Panc1 (cell line): ENCODE results near the gene DIP2C. TPM values are rescaled to one million over a fixed set of nuclear protein-coding genes. Genes with fewer than 3 reads are reported as not detected.

Experiments
- ATAC-seq: fragments of 200-7000 bp; cut with Tn5 transposase; 2 replicates; pipeline ENCODE4 v1.9.1; 2020; ENCODE audit warnings: mild to moderate bottlenecking, moderate library complexity
- BruUV-seq: library from RNA; stranded (reverse); fragments of 400-500 nt; replicated peaks from 2 replicates; lab custom pipeline; 2021; lab: Mats Ljungman, UMichigan
- CTCF ChIA-PET: fragments of 300-600 bp; sonication (Branson Sonifier 250); formaldehyde crosslinking; loops from one replicate; lab custom pipeline; 2022; ENCODE audit warnings: antibody characterized with exemption; lab: Charles Lee
- POLR2A ChIA-PET: fragments of 300-600 bp; sonication (Branson Sonifier 250); formaldehyde crosslinking; loops from one replicate; lab custom pipeline; 2022; ENCODE audit warnings: antibody characterized with exemption; lab: Charles Lee
- DNase-seq: peaks from one replicate; pipeline ENCODE4 v3.0.0-alpha.2; 2010; ENCODE audit warnings: low read depth, low spot score
- H3K27ac ChIP-seq: 2 replicates; pipeline ENCODE4 v1.5.1; 2011; ENCODE audit warnings: mild to moderate bottlenecking, low read length, inconsistent platforms
- H3K27me3 ChIP-seq: fragments of 200-500 bp; sonication (Bioruptor generic); 2 replicates; pipeline ENCODE4 v1.6.0; 2014; ENCODE audit warnings: low read length, inconsistent platforms; ENCODE audit not compliant: control insufficient read depth, insufficient read depth
- H3K36me3 ChIP-seq: fragments of 200-500 bp; sonication (Bioruptor generic); 2 replicates; pipeline ENCODE4 v1.5.1; 2014; ENCODE audit warnings: inconsistent platforms, mild to moderate bottlenecking, low read length, moderate library complexity; ENCODE audit not compliant: control insufficient read depth, insufficient read depth
- H3K4me1 ChIP-seq: 2 replicates; pipeline ENCODE4 v1.5.1; 2011; ENCODE audit warnings: inconsistent platforms, mild to moderate bottlenecking, low read length, moderate library complexity; ENCODE audit not compliant: control insufficient read depth, insufficient read depth
- H3K4me3 ChIP-seq, 2 experiments: 2 replicates each; pipeline ENCODE4 v1.5.1; 2011 to 2012; ENCODE audit warnings: low read depth in 2 of 2, low read length in 2 of 2, mild to moderate bottlenecking in 2 of 2, inconsistent platforms in 1 of 2, moderate library complexity in 1 of 2
- H3K9me3 ChIP-seq: fragments of 200-500 bp; sonication (Bioruptor generic); 2 replicates; pipeline ENCODE4 v1.5.1; 2014; ENCODE audit warnings: low read depth, mild to moderate bottlenecking, inconsistent platforms, low read length, moderate library complexity; ENCODE audit not compliant: control insufficient read depth, insufficient read depth
- POLR2AphosphoS5 ChIP-seq: IDR thresholded peaks from 2 replicates; pipeline ENCODE4 v1.6.1; 2012; ENCODE audit warnings: mild to moderate bottlenecking, low read depth, low read length, moderate library complexity
- REST ChIP-seq, 2 experiments: IDR thresholded peaks; 2 replicates each; pipeline ENCODE4 v1.6.1; 2011 to 2012; ENCODE audit warnings: low read depth in 2 of 2, control low read depth in 1 of 2, low read length in 1 of 2, mild to moderate bottlenecking in 1 of 2, moderate library complexity in 1 of 2; ENCODE audit not compliant: insufficient read depth in 1 of 2
- SIN3A ChIP-seq: IDR thresholded peaks from 2 replicates; pipeline ENCODE4 v1.6.1; 2012; ENCODE audit warnings: low read depth, mild to moderate bottlenecking, low read length, moderate library complexity, borderline replicate concordance; ENCODE audit not compliant: insufficient read depth
- TCF7L2 ChIP-seq: IDR thresholded peaks from 2 replicates; pipeline ENCODE4 v1.6.1; 2011; ENCODE audit warnings: mild to moderate bottlenecking, low read depth, low read length, inconsistent platforms
- in situ Hi-C: cut with HindIII; loops from 2 replicates; pipeline ENCODE4 v1.10.0; 2016; ENCODE audit warnings: low sequenced_read_pairs, low pct_unique_long_range_greater_than_20kb
- intact Hi-C: fragments of 100-400 bp; cut with micrococcal nuclease; formaldehyde crosslinking; loops from one replicate; pipeline ENCODE4 v1.10.0; 2022; ENCODE audit not compliant: unreplicated experiment
- total RNA-seq: library from RNA; stranded (reverse); gene quantifications from one replicate; pipeline ENCODE4 v1.2.1, GENCODE V29; 2021; ENCODE audit not compliant: unreplicated experiment
- TF ChIP-seq, protein P1 (sequence below): fragments of 450-650 bp; IDR thresholded peaks from 2 replicates; pipeline ENCODE4 v1.5.1; 2017; ENCODE audit warnings: mild to moderate bottlenecking

The DIP2C gene
- total RNA-seq, 1 experiment from 2014 or later, result 13.2 TPM

- no TSS peak for BruUV-seq
- H3K27me3 ChIP-seq, result no peaks in the 10 kb centered on the region
- DNase-seq, result no peak
- H3K27ac ChIP-seq, result no peak overlapping the region
- ChIA-PET CTCF (no interaction called here), POLR2A (no interaction called here)
- TF ChIP-seq, protein P1, sequence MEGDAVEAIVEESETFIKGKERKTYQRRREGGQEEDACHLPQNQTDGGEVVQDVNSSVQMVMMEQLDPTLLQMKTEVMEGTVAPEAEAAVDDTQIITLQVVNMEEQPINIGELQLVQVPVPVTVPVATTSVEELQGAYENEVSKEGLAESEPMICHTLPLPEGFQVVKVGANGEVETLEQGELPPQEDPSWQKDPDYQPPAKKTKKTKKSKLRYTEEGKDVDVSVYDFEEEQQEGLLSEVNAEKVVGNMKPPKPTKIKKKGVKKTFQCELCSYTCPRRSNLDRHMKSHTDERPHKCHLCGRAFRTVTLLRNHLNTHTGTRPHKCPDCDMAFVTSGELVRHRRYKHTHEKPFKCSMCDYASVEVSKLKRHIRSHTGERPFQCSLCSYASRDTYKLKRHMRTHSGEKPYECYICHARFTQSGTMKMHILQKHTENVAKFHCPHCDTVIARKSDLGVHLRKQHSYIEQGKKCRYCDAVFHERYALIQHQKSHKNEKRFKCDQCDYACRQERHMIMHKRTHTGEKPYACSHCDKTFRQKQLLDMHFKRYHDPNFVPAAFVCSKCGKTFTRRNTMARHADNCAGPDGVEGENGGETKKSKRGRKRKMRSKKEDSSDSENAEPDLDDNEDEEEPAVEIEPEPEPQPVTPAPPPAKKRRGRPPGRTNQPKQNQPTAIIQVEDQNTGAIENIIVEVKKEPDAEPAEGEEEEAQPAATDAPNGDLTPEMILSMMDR, result no peak
- TF ChIP-seq REST (IDR thresholded peaks at IDR 0.05; ENCODE audit: insufficient read depth in 1 of 2, low read depth in 2 of 2, low read length in 1 of 2) (no peak), TCF7L2 (no peak), POLR2AphosphoS5 (no peak), SIN3A (no peak)
- H3K9me3 ChIP-seq, result no peaks in the 10 kb centered on the region
- no peak for ATAC-seq
- in situ Hi-C loops, result no loop called here
- H3K4me3 ChIP-seq, result no peak overlapping the region
- intact Hi-C loops, result no loop called here
- no peaks in the 10 kb centered on the region for H3K4me1 ChIP-seq
- no peaks in the 10 kb centered on the region for H3K36me3 ChIP-seq
Measured at GRCh38 chr10:314871-315270, 374.6 kb downstream of the DIP2C start.

DNA sequence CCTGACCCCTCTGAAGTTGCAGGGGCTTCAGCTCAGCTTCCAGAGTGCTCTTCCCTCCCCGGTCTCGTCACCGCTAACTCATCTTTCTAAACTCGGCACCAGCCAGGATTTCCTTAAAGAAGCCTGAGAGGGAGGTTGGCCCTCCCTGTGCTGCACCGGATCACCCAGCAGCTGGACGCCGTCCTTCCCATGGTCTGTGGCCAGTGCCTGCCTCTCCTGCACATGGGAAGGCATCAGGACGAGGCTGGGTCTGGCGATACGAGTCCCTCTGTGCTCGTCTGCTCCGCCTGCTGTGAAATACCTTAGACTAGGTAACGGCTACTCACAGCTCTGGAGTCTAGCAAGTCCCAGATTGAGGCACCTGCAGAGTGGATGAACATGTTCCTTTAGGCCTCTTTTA, 375.1 kb downstream of the DIP2C start:
- intact Hi-C loops, result no loop called here
- Histone ChIP-seq H3K27ac (no peak overlapping the region), H3K27me3 (no peaks in the 10 kb centered on the region), H3K9me3 (no peaks in the 10 kb centered on the region), H3K36me3 (no peaks in the 10 kb centered on the region), H3K4me1 (no peaks in the 10 kb centered on the region), H3K4me3 (no peak overlapping the region)
- ATAC-seq (no peak), DNase-seq (no peak)
- no TSS peak for BruUV-seq
- ChIA-PET CTCF (no interaction called here), POLR2A (interaction anchor here (0.6 kb wide), 1 partner anchor 87 kb away, joined by 3 read pairs; no protein-coding TSS in a partner anchor)
- in situ Hi-C loops, result no loop called here
- TF ChIP-seq, protein P1, result no peak
- no peak for TF ChIP-seq SIN3A
- TF ChIP-seq TCF7L2, result no peak
- no peak for TF ChIP-seq REST (IDR thresholded peaks at IDR 0.05; ENCODE audit: insufficient read depth in 1 of 2, low read depth in 2 of 2, low read length in 1 of 2)
- TF ChIP-seq POLR2AphosphoS5, result no peak
